Astrocyte of the spinal cord (primary cell): ENCODE measurements around the gene RBMS1.

Experiments used
- DNase-seq: peaks from one replicate; pipeline ENCODE4 v3.0.0; 2011; ENCODE audit warnings: low read depth, low spot score
- H3K4me3 ChIP-seq: 2 replicates; pipeline ENCODE4 v1.5.1; 2011; ENCODE audit warnings: low read depth, mild to moderate bottlenecking, low read length, moderate library complexity
- in situ Hi-C: cut with HindIII; loops from 2 replicates; pipeline ENCODE4 v1.10.0; 2017; ENCODE audit warnings: low sequenced_read_pairs
- TF ChIP-seq, protein P1 (sequence below): IDR thresholded peaks from 2 replicates; pipeline ENCODE4 v1.5.1; 2012; ENCODE audit warnings: low read depth, mild to moderate bottlenecking, low read length, inconsistent platforms

The RBMS1 gene

DNA sequence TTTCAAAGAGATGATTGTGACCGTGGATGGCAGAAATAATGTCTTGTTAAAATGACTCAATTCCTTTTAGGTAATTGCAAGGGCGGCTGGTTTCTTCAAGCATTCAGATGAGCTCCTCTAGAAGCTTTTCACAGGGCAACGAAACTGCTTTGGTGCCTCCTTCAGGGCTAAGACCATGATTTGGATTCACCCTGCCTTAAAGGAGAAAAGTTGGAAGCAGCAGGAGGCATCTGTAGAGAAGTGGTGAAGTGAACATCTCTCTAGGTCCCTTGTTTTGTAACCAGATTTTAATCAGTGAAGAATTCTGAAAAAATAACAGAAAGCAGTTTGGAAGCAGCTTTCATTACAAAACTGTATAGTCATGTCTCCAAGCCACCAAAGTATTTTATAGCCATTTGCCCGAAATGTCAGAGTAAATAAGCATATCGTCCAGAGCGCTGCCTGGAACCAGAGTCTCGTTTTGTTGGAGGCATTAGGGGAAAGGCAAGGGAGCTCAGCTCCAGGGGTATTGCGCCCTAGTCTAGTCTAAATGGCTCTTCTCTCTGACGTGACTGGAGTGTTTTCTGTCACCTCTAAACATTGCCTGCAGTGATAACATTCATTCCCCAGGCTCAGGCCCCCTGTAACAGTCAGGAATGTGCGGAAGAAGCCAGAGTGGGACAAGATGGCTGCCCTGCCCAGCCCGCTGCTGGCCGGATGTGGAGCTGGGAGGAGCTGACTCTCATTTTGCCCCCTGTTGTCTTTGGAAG lies 235.7 kb downstream of the RBMS1 start:
- in situ Hi-C loops = no loop called here
- no peak overlapping the region for H3K4me3 ChIP-seq
- DNase-seq = no peak
- TF ChIP-seq, protein P1, sequence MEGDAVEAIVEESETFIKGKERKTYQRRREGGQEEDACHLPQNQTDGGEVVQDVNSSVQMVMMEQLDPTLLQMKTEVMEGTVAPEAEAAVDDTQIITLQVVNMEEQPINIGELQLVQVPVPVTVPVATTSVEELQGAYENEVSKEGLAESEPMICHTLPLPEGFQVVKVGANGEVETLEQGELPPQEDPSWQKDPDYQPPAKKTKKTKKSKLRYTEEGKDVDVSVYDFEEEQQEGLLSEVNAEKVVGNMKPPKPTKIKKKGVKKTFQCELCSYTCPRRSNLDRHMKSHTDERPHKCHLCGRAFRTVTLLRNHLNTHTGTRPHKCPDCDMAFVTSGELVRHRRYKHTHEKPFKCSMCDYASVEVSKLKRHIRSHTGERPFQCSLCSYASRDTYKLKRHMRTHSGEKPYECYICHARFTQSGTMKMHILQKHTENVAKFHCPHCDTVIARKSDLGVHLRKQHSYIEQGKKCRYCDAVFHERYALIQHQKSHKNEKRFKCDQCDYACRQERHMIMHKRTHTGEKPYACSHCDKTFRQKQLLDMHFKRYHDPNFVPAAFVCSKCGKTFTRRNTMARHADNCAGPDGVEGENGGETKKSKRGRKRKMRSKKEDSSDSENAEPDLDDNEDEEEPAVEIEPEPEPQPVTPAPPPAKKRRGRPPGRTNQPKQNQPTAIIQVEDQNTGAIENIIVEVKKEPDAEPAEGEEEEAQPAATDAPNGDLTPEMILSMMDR = no peak

DNA sequence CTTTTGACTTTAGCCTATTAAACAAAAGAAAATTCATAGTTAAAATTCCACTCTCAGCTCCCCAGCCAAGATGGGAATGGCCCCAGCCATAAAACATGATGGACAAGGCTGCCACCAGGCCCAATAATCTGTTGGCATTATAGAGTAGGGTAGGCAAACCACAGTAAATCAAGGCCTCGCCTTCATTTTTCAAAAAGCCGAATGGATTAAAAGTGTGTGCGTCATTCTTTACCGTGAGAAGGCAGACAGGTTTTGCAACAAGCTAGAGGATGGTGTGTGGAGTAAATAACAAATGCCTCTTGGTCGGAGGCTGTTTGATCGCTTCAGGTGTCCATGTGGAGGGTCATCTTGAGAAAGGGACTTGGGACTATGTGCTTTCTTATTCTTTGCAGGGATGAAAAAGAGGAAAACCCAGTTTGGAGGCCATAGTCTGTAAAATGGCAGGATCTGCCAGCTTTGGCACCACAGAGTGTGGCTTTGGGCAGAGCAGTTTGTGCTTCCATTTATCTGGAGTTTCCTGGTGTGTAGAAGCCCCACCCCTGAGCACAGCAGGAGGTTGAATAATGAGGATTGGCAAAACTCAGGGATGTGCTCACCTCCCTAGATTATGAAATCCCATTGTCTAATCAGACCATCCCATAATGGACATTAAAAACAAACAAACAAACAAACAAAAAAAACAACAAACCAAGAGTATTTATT lies 236.4 kb downstream of the RBMS1 start:
- TF ChIP-seq, protein P1 = no peak
- no peak for DNase-seq
- in situ Hi-C loops = no loop called here
- no peak overlapping the region for H3K4me3 ChIP-seq

DNA sequence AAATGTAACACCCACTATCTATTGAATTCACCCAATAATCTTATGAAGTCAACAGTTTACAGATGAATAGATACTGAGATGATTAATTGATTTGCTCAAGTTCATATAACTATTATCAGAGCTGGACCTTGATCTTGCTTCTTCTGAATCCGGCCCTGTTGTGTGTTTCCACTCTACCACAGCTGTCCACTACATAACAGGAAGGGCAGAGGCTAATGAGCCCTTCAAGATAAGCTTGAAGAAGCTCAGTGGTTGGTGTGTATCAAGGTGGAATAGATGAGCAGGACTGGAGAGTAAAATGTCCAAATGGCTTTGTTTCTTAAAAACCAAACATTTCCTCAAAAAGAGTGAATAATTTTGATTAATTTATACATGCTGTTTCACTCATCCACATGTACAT lies 237.1 kb downstream of the RBMS1 start:
- TF ChIP-seq, protein P1 = no peak
- in situ Hi-C loops = no loop called here
- no peak overlapping the region for H3K4me3 ChIP-seq
- DNase-seq = no peak

DNA sequence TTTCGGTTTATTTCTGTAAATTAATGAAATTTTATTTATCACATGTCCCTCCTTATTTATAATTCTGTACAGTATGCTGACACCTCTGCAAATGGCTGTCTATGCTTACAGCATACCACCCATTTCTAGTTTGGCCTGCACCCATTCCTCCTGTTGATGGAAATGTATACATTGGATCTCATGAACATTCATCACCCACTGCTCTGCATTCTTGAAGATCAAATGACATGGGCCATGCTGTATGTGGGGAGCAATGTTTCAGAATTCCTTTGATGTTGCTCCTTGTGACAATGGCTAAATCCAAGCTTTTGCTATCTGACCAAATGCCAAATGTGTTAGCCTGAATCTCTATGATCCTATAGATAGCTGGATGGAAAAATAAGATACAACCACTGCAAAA lies 238.2 kb downstream of the RBMS1 start:
- TF ChIP-seq, protein P1 = no peak
- in situ Hi-C loops = no loop called here
- H3K4me3 ChIP-seq = no peak overlapping the region
- DNase-seq = no peak

DNA sequence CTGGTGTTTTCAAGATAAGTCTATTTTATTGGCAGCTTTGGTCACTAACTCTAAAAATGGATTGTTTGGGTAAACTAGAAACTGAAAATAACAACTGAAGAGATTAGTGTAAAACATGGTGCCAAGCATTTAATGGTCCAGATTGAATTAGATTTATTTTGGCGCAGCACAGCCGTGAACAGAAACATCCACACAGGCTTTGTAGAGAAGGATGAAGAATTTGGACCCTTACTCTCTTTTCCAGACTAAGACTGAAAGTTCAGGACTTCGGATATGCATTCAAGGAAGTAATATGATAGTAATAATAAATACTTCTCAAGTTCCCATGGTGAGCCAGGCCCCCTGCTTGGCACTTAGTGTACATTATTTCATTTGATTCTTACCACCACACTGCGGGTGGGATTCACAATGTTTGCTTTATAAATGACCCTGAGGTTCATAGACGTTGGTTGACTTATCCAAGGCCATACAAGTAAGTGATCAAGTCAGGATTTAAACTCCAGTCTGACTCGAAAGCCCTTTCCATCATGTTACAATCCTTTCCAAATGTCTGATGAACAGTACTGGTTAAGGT lies 239.3 kb downstream of the RBMS1 start:
- in situ Hi-C loops = no loop called here
- H3K4me3 ChIP-seq = no peak overlapping the region
- DNase-seq = peak; percentile 91
- TF ChIP-seq, protein P1 = no peak

DNA sequence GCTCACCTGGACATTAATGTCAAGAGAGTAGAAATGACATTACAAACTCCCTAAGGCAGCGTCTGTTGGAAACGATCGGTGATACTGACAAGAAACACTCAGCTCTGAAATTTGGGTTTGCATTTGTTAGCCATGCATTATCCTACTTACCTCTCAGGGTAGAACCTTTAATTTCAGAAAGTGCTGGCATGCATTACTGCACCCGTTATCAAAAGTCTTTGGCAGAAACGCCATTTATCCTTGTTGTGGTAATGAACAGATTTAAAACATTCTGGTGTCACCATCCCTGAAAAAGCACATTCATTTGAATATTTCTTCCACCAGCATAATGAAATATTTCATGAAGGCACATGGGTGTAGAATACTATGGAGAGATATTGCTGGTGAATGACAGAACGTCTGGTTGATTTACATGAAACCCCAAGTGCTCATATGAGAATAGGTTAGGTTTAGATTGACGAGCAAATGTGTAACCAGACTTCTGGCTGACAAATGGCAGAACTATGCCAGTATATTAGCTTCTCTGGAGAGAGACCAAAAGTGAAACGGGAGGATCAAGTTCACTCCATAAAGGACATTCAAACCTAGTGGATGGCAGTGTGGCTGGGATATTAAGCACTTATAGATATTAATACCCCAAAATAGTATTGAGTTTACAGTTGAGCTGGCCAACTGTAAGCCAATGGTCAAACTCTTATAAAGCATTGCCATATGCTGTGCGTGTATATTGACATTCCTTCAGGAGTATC lies 240.0 kb downstream of the RBMS1 start:
- in situ Hi-C loops = no loop called here
- TF ChIP-seq, protein P1 = no peak
- peak; percentile 74 for DNase-seq
- no peak overlapping the region for H3K4me3 ChIP-seq
